ENCODE data around the gene ATP10D.

- TF ChIP-seq CTCF (IDR thresholded peaks at IDR 0.05): no peak
- no peak for TF ChIP-seq ZFX (IDR thresholded peaks at IDR 0.05; ENCODE audit: borderline replicate concordance)
Observed at GRCh38 chr4:47567511-47567910, 82.4 kb downstream of the ATP10D start.

Data from 22Rv1 (cell line).